ENCODE results near the gene LPP.

LPP gene

DNA sequence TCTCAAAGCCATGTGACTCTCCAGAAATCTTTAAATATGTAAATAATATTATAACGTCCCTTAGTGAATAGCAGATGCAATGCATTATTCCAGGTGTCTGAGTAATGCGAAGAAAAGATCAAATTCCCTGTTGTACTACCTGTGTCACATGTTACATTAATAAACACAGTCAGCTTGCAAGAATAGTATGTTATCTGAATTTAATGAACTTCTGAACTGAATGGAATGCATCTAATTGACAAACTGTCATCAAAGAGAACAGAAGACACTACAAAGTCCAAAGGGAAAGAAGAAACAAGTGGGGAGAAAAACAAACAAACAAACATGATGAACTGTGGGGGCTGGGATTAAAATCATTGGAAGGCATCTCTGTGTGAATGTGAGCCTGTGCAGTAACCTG is 508.8 kb downstream of the LPP start:
- no peak for DNase-seq

DNA sequence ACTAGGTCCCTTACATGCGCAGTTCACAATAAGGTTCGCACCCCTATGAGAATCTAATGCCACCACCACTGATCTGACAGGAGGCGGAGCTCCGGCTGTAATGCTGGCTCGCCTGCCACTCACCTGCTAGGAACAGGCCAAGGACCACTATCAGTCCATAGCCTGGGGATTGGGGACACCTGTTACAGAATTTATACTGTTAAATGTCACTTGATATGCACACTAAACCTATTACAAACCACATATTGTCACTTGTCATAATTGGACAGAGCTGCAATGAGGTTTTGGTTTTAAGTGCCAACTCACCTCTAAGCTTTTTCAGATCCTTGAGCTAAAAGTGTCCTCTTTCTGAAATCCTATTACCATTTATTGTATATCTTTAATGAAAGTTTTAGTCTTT is 509.9 kb downstream of the LPP start:
- no peak for DNase-seq

DNA sequence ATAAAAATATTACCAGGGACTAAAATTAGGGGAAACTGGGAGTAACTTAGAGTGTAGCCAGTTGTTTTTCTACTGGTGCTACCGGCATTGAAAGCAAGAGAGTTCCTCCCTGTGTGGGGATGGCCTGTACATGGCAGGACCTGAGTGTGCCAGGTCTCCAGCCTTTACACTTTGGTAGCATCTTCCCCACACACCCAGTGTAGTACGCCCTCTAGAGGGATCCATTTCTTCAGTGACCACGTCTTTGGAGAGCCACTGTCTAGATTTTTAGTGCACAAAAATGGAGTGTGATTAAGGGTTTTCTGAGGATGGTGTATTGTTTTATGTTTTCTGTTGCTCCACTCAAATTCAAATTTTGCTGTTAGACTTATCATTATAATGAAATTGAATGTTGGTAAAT is 510.8 kb downstream of the LPP start:
- DNase-seq = no peak

DNA sequence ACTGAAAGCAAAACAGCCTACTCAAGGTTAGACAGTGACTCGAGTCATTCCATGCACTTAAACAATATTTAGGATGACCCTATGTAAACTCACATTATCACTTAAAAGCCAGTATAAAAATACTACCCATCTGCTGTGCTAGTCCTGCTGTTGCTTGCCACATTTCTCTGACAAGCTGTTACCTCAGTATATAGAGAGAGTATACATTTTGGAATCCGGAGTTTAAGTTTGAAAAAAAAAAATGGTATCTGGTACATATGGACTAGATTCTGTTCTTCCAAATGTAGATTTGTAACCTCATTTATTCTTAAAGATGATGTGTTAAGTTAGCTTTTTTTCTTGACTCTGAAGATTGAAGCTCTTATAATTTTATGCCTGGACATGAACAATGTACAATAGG is 514.0 kb downstream of the LPP start:
- DNase-seq = no peak

DNA sequence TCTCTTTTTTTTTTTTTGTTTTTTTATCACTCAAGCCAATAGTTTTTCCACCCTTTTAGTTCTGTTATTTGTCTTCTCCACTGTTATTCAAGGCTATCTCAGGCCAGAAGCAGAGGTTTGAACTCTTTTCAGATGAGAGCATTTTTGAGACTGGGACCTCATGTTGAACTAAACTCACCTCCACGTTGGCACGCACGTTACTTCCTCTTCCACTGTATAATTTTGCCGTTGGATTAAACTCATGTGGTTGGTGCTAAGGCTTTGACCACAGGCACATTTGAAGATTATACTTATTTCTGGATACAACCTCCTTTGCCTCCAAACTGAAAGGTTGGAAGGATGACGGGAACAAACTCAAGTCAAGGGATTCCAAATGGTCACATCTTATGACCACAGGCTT is 516.5 kb downstream of the LPP start:
- DNase-seq = no peak

DNA sequence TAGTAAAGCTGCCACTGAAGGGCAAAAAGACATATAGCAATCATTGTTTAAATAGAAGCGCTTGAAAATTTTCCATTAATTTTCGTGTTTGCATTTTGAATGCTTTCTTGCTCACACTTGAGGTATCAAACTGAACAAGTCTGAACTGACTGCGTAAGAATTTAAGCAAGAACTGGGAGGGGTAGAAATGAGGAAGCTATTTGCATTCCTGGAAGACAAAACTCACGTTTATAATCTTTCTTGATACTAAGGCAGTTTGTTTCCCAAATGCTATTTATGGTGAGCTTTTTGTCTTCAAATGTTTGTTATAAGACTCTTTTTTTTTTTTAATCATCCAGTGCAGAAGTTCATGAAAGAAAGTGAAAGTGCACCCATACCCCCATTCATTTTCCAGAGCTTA is 518.0 kb downstream of the LPP start:
- no peak for DNase-seq

DNA sequence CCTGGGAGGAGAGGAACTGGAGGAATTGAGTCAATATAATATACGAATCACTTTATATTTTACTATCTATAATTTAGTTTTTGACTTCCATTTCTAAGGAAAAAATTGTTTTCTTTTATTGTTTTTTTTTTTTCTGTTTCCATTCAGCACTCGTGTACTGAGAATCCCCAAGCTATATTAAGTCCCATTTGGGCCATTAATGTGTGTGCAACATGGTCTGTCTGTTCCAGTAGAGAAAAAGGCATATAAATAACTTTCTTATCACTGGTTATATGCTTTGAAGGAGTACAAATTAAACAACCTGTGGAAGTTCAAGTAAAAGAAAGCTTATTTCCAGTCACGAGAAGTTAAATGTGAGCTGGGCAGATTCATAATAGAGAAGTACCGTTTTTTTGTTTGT is 518.9 kb downstream of the LPP start:
- no peak for DNase-seq

DNA sequence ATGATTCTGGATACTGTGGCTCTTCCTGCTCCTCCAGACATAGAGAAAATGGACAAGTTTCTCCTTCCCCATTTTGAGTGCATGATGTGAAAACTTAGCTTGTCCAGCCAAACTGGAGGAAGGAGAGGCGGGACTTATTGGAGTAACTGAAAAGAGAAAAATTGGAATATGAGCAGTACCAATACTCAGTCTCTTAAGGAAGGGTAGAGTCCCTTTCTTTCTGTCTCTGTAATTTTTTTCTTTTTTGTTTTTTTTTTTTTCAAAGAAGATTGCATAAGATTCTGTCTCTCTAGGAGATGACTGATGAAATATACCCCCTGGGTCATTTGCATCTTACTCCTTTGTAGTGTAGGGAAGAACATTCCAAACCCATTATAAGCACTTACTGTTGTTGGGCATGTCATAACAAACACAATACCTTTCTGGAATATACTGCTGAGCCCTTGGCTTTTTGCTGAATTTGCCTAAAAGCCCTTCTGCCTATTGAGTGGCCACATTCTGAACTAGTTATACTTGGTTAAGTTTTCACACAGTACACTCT is 519.8 kb downstream of the LPP start:
- DNase-seq = no peak

DNA sequence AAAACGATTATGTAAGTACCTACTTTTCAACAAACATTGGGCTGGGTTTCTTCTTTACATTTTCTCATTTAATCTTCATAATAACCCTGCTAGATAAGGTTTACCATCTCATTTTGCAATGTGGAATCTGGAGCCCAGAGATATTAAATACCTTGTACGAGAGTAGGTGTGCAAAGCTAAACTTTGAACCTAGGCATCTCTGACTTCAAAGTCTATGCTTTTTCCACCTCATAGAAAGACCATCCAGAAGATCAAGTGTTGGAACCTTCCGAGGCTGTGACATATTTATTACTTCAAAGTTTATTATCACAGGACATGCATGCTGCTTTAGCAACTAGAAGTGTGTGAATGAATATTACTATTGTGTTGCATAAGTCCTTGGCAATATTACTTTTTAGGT is 520.6 kb downstream of the LPP start:
- DNase-seq = no peak

DNA sequence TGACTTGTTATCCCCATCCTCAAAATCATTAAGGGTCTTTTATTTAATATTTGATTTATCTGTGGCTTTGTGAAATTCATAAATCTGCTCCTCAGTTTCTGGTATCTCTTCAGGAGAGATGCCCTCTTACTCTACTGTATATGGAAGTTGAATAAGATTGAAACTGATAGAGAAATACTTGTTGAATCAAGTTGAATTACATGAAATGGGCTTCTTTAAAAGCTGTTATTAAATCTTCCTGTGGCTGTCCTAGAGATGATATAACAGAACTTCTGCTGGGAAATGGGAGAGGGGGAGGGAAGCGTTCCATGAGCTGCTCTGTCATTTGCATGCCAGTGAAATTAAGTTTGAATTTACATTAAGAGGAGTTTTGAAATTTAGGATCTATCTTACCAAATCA is 523.4 kb downstream of the LPP start:
- no peak for DNase-seq

DNA sequence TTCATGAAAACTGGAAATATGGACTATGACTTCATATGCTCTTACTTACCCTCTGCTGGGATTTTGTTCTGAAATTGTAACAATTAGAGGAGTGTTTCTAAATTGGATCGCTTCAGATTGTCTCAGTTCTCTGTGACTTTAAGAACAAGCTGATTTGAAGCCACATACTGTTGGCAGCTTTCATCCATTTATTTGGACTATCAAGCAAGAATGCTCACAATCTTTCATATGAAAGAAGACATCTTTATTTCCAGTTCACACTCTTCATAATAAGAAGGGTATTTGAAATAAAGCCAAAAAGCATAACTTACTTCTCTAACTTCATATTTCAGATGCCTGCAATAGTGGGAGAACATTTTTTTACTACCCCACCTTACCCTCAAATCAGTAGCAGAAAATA is 526.2 kb downstream of the LPP start:
- DNase-seq = no peak

DNA sequence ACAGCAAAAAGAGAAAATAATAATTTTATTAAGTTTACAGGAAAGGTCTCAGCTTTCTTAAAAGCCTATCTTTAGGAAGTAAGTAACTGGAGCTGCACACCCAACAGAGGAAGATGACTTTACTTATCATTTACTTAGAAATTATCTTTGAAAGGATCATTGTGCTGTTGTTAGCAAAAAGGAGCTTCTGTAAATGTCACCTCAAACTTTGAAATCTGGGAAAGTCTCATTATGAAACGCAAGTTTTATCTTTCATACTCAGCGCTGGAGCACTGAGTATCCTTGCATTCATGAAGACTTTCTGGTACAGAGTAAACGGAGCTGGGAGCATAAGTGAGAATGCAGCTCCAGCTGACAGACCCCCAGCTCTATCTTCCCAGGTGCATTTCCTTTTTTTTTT is 526.6 kb downstream of the LPP start:
- DNase-seq = no peak

DNA sequence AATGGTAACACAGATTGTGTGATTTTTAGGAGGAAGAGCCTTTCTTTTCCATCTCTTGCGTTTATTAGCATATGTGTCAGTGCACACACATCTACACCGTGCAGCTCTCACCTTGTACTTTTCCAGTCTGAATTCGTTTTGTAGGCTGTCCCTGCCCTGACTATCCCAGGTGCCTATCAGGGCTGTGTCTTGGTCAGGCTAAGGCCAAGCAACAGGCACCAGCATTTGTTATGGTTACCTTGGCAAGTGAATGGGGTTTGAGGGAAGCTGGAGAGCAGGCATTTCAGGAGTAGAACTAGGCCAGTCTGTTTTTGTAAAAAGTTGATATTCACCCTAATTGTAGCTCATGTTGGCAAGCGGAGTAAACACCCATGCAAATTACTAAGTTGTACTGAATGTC is 528.4 kb downstream of the LPP start:
- no peak for DNase-seq

DNA sequence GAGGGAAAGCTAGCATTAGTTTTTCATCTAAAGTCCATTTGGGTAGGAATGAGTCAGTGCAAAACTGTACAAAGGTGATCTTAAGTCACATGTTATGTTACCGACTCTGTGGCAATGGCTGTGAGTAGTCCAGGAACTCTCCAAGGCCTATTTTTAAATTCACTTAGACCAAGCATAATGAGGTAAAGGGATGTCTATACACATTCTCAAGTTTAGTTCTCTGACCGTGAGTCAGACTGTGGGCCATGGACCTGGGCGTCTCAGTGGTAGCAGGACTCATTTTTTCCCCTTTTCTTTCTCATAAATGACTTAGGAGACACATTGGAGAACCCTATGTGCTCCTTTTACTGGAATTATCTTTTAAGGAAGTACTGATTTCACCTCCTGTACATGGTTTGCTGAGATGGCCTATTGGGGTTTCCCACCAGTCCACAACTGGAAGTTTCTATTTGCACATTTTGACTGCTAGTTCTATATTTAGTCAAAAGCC is 529.1 kb downstream of the LPP start:
- no peak for DNase-seq

DNA sequence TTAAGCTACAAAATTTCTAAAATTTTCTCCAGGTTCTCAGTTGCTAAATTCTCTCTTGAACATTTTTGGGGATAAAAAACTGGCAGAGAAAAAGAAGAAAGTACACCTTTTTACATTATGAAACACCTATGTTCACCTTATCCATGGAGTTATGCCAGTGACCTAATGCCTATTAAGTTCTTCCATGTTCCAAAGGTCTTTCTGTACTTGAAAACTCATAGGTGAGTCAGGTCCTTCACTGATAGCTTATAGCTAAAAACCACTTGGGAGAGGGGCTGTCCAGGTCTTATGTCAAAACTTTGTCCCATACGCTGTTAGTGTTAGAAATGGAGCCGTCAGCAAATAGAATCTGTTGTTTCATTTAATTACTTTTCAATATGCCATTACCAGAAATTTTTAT is 530.3 kb downstream of the LPP start:
- DNase-seq = no peak

DNA sequence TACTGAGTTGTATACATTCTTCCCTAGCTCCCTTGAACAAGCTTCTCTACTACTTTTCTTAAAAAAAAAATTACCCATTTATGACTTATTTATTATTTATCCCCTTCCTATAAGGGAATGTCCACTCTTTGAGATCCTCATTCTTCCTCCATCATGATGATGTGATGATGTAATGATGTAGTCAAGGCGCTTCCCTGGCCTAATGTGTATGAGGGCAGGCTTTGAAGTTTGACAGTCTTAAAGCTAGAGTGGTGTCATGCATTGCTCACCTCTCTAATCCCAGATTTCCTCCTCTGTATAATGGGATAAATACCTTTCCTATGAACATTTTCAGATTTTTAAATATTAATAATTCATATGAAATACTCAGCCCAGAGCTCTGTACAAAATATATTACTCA is 531.8 kb downstream of the LPP start:
- no peak for DNase-seq

DNA sequence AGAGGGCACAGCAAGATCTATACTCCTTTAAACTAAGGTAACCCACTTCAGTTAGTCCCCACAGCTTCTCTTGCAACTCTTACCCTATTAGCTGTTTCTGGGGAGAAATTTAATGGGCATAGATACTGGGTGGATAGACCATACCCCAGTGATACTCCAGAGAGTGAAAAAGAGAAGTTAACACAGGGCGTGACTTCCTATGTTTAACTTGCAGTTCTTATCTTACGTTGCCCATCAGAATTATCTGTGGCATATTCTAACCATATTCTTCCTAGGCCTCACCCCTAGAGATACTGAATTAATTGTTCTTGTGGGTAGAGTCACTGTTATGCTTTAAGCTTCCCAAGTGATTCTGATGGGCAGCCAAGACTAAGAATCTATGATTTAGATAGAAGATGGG is 532.4 kb downstream of the LPP start:
- DNase-seq = no peak

DNA sequence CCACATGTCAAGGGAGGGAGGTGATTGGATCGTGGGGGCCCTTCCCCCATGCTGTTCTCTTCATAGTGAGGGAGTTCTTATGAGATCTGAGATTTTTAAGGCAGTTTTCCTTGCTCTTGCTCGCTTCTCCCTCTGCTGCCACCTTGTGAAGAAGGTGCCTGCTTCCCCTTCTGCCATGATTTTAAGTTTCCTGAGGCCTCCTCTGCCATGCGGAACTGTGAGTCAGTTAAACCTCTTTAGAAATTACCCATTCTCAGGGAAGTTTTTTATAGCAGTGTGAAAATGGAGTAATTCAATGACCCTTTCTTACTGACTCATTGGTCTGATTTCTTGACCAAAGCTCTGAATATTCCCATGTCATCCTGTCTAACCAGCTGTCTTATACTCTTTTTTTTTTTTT is 533.4 kb downstream of the LPP start:
- DNase-seq = no peak

DNA sequence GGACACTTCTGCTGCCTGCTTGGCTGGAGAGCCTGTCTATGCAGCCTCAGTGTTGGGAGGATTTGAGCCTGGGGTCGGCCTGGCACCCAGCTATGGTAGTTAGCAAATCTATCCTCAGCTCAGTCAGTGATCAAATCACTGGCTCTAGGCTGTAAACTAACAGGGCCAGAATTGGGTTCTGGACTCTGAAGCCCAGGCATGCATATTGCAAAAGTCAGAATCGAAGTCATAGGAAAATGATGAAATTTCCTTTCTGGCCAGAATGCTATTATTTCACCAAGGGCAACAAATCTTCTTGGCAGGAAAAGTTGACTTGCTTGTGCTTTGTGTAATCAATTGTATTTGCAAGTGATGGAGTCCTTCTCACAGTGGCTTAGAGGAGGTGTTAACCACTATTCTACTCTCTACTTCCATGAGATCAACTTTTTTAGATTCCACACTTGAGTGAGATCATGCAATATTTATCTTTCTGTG is 535.2 kb downstream of the LPP start:
- peak; percentile 8 for DNase-seq

DNA sequence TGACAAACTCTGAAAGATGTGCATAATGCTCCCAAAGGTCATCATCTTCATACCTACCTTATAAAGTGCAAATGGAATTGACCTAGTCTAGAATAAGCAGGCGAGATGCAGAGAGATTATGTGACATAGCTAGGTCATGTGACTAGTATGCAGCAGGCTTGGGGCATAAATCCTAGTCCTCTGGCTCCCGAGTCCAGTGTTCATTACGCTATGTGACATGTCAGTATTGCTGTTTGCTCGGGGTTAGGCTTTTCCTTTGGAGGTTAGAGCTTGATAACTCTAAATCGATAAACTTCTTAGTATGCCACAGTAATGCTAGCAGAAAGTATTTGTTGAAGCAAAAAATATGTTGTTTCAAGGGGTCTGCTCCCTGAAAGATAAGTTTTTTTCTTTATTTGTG is 536.1 kb downstream of the LPP start:
- DNase-seq = no peak

DNA sequence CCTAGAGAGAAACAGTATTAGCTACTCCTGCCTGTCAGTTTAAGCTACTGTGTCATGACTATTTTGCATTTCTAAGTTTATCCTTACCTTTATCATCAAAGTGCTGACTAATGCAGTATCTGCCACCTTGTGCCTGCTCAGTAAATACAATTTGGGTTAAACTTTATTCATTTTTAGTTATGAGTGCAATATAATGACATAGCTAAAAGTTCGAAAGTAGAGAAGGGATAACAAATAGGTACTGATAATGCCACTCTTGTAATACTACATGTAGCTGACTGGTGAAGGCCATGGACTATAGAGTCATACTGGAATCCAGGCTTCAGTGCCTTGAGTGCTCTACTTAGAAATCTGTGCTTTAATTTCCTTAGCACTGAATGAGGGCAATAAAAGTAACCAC is 537.0 kb downstream of the LPP start:
- no peak for DNase-seq

DNA sequence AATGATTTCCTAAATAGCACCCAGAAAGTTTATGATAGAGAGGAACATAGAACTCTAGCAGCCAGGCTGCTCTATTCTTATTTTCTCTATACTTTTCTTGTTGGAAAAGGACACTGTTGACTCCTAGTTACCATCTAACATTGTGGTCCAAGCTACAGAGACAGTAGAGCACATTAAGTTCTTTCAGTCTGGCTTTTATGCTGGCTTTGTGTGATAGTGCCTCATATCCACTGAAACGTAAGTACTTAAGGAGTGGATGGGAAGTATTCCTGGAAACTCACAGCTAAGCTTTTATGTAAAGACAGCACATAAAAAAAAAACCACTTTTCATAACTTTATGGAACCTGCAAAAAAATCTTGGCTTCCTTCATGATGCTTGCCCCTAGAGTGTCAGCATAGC is 537.7 kb downstream of the LPP start:
- DNase-seq = no peak

DNA sequence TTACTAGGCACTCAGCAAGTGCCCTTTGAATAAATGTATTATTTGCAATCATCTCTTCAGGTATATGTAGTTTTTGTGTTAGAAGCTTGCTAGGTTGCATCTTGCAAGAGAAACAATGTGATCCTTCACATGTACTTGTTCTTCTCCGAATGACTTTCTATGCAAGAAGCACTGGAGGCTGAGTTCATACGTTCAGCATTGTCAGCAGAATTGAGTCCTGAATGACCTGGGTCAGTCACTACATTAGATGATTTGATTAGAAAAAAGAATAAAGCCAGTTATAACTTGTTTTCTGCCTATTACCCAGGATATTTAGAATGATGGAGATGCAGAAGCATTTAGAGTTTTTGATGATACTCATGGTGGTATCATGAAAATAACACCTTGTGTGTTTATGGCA is 538.7 kb downstream of the LPP start:
- no peak for DNase-seq

DNA sequence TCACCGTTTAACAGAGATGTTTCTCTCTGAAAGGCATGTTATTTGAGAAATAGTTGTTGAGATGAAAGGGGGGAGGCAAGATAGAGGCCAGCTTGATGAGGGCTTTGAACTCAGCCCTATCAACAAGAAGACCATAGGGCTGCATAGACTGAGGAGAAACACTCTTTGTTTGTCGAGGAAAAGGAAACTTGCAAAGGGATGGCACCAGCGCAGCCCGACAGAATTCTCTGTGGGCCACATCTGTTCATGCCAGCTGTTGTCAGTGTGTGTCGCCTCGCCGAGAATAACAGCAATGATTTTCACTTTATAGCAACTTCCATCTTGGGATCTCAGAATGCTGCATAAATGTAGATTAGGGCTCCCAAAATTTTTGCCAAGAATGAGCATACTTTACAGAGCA is 539.5 kb downstream of the LPP start:
- no peak for DNase-seq

DNA sequence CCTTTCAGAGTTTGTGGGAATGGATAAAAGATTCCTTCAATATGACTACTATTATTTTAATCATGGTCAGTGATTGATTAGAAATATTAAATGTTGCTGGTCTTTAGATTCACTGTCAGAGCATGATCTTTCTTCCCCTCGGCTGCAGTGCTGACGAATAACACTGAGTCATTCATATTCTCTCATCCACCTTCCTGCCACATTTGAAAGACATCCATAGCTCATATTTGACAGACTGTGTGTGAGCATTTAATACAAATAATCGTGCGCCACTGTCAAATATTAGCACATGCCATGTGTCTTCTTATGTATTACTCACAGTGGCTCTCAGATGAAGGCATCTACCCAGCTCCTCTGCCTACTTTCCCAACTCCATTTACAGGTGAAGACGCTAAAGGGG is 541.3 kb downstream of the LPP start:
- DNase-seq = no peak

DNA sequence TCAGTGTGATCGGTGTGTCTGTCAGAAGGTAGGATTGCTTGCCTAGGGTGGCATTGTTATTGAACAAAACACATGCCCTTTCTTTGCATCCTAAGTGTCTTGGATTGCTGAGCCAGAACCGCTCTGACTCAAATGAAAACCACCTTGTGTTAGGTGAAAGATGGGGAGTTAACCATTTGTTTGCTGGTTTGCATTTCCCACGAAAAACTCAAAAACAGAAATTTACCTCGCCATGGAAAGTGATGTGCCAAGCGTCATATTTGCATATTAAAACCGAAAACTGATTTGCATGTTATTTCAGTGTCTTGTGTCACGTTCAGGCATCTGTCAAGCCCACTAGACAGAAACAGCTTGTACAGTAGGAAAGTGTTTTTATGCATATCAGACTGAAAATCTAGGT is 543.2 kb downstream of the LPP start:
- DNase-seq = no peak

Data from GOT3 (cell line).